ENCODE results near the gene PAK6. TPM values are rescaled to one million over a fixed set of nuclear protein-coding genes. Genes with fewer than 3 reads are reported as not detected.

PAK6 gene
- total and polyA plus RNA-seq, 11 donors: 0.93 to 17.4 (median 7.6) TPM

GRCh38 chr15:40289140-40289775 is 50.4 kb downstream of the PAK6 start:
- Histone ChIP-seq H3K36me3 (peaks cover 0 to 61% (median 0%) of the 10 kb centered on the region in 9 donors), H3K27ac (no peak overlapping the region), H3K4me1 (peaks cover 0 to 53% (median 23%) of the 10 kb centered on the region in 12 donors), H3K9me3 (no peaks in the 10 kb centered on the region), H3K4me3 (no peak overlapping the region), H3K27me3 (no peaks in the 10 kb centered on the region)
- 56 to 85% (median 65%) methylated on average over 6 of the region's 6 CpGs for WGBS, 4 donors
- DNase-seq (peak in 2 of 5 donors; percentile 55 to 71), ATAC-seq (peak in 1 of 4 donors; percentile 41)
- TF ChIP-seq CTCF (IDR thresholded peaks at IDR 0.05): peak in 3 of 12 donors; percentile 4 to 28 (median 18)
- TF ChIP-seq POLR2A (IDR thresholded peaks at IDR 0.05): no peak
- intact Hi-C loops (cut with DNase I): loop anchor here in 1 of 10 donors (5.0 kb wide), 1 partner anchor 133 kb away; no protein-coding TSS in a partner anchor

GRCh38 chr15:40290545-40290917 is 51.7 kb downstream of the PAK6 start:
- 42 to 70% (median 60%) methylated on average over 8 to 12 of the region's 12 CpGs for WGBS, 4 donors
- intact Hi-C loops (cut with DNase I): no loop called here
- TF ChIP-seq POLR2A (IDR thresholded peaks at IDR 0.05) (no peak), CTCF (IDR thresholded peaks at IDR 0.05) (no peak)

GRCh38 chr15:40290918-40291574 is 52.2 kb downstream of the PAK6 start:
- 12 to 26% (median 20%) methylated on average over 34 to 68 of the region's 68 CpGs for WGBS, 4 donors
- Histone ChIP-seq H3K27ac (peak overlapping the region in 1 of 12 donors; percentile 19), H3K4me1 (peaks cover 0 to 55% (median 21%) of the 10 kb centered on the region in 12 donors), H3K9me3 (no peaks in the 10 kb centered on the region), H3K4me3 (peak overlapping the region in 11 of 12 donors; percentile 5 to 51 (median 35)), H3K36me3 (peaks cover 0 to 77% (median 0%) of the 10 kb centered on the region in 9 donors), H3K27me3 (no peaks in the 10 kb centered on the region)
- no peak for TF ChIP-seq CTCF (IDR thresholded peaks at IDR 0.05)
- no peak for TF ChIP-seq POLR2A (IDR thresholded peaks at IDR 0.05)
- peak in 2 of 5 donors; percentile 64 for DNase-seq
- intact Hi-C loops (cut with DNase I): no loop called here
- ATAC-seq: peak in 2 of 4 donors; percentile 23 to 38

More at GRCh38 chr15:40290545-40290917, 51.7 kb downstream of the PAK6 start:
- no peak for ATAC-seq
- H3K27ac ChIP-seq: no peak overlapping the region
- H3K27me3 ChIP-seq: no peaks in the 10 kb centered on the region
- H3K9me3 ChIP-seq: no peaks in the 10 kb centered on the region
- peaks cover 0 to 72% (median 0%) of the 10 kb centered on the region in 9 donors for H3K36me3 ChIP-seq
- DNase-seq: no peak
- peak overlapping the region in 1 of 12 donors; percentile 35 for H3K4me3 ChIP-seq
- H3K4me1 ChIP-seq: peaks cover 0 to 58% (median 19%) of the 10 kb centered on the region in 12 donors

- 81 to 96% (median 86%) methylated on average over 2 to 3 of the region's 3 CpGs for WGBS, 4 donors
- intact Hi-C loops (cut with DNase I): no loop called here
- no peak for TF ChIP-seq POLR2A (IDR thresholded peaks at IDR 0.05)
- no peak for TF ChIP-seq CTCF (IDR thresholded peaks at IDR 0.05)
Measured at GRCh38 chr15:40292246-40292645, 53.4 kb downstream of the PAK6 start.

More at GRCh38 chr15:40292246-40292645, 53.4 kb downstream of the PAK6 start:
- no peak for ATAC-seq
- peaks cover 0 to 57% (median 19%) of the 10 kb centered on the region in 12 donors for H3K4me1 ChIP-seq
- H3K27me3 ChIP-seq: no peaks in the 10 kb centered on the region
- no peak for DNase-seq
- H3K36me3 ChIP-seq: peaks cover 0 to 83% (median 0%) of the 10 kb centered on the region in 9 donors
- no peak overlapping the region for H3K4me3 ChIP-seq
- H3K9me3 ChIP-seq: no peaks in the 10 kb centered on the region
- no peak overlapping the region for H3K27ac ChIP-seq

Data from heart left ventricle (tissue), 16 donors.